GM19463 (cell line): ENCODE measurements around the gene SULF2.

Experiments used
- ATAC-seq: cut with Tn5 transposase; IDR thresholded peaks from one replicate; pipeline ENCODE4 v1.9.1; 2021; ENCODE audit warnings: mild to moderate bottlenecking, moderate library complexity; ENCODE audit not compliant: unreplicated experiment

The SULF2 gene

GRCh38 chr20:47740862-47741184 lies 44.5 kb downstream of the SULF2 start:
- ATAC-seq: no peak

DNA sequence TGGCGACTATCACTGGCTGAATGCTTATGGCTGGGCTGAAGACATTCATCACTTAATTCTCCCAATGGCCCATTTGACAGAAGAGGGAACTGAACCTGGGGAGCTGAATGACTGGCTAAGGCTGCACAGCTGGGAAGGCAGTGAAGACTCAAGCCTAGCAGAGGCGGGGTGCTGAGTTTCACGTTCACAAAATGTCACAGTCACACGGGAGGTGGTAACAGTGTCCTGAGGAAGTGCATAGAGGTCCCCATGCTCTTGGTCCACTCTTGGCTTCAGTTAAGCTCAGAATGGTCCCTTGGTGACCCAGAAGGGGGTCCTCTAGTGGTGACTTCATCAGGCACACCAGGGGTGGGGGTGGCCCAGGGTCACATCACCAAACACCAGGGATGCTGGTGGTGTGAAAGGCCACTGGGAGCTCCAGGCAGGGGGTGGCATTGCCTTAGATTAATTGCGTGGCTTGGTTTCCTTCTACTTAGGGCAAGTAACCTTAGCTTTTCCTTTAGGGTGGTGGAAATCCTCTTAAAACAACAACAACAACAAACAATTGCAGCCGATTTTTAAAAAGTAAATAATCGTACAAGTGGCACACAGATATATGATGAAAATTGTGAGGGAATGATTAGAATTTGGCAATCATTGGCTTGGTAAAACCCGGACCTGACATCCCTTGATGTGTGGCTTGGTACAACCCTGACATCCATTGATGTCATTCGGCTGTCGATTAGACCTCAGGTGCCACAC lies 45.0 kb downstream of the SULF2 start:
- ATAC-seq: no peak

DNA sequence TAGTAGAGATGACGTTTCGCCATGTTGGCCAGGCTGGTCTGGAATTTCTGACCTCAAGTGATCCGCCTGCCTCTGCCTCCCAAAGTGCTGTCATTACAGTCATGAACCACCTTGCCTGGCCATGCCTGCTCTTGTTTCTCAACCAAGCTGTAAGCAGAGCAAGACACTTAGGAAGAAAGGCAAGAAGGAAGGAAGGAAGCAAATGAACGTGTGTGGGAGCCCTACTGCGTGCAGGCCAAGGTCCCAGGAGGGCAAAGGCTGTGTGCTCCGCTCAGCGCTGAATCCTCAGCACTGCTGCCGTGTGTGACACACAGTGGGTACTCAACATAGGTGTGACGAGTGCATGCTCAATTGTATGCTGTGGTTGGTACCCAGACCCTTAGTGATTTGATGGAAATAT lies 47.4 kb downstream of the SULF2 start:
- ATAC-seq: no peak

DNA sequence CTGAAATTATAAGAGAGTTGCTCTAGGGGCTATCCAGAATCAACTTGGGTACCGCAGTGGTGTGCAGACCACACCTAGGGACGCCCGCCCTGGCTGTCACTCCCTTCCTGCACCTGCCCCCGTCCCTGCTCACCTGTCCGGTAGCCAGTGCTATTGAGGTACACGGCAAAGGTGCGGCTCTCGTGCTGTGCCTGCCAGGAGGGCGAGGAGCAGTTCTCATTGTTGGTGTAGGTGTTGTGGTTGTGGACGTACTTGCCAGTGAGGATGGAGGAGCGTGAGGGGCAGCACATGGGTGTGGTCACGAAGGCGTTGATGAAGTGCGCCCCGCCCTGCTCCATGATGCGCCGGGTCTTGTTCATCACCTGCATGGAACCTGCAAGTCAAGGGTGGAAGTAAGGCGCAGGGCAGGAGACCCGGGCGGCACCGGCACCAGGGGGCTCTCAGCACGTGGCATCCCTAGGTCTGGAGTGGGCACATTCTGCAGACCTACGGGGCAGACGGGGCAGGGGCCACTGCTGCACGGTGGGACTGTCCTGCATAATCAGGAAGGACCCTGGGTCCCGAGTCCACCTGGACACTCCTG lies 48.6 kb downstream of the SULF2 start:
- no peak for ATAC-seq

- ATAC-seq: no peak
Measured at GRCh38 chr20:47735412-47736400, 49.6 kb downstream of the SULF2 start.

- no peak for ATAC-seq
Measured at GRCh38 chr20:47734870-47735269, 50.4 kb downstream of the SULF2 start.

DNA sequence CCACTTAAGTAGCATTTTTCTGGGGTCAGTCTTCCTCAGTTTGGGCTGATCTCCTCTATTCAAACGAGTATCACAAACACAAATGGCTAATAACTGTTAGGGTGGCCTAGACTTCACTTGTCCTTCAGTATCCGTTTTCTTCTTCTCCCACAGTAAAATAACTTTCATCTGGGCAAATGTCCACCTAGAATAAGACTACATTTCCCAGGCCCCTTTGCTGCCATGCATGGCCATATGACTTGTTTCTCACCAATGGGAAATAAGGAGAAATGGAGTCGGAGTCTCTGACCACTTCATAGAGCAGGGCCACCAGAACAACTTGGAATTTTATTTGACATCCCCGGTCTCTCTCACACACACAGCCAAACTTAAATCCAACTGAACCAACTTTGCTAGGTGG lies 51.4 kb downstream of the SULF2 start:
- no peak for ATAC-seq

- ATAC-seq: no peak
Measured at GRCh38 chr20:47730744-47731143, 54.5 kb downstream of the SULF2 start.

- no peak for ATAC-seq
Measured at GRCh38 chr20:47729472-47729871, 55.8 kb downstream of the SULF2 start.

GRCh38 chr20:47727909-47728361 lies 57.3 kb downstream of the SULF2 start:
- ATAC-seq: no peak

GRCh38 chr20:47727170-47727880 lies 58.0 kb downstream of the SULF2 start:
- ATAC-seq: peak; percentile 61

DNA sequence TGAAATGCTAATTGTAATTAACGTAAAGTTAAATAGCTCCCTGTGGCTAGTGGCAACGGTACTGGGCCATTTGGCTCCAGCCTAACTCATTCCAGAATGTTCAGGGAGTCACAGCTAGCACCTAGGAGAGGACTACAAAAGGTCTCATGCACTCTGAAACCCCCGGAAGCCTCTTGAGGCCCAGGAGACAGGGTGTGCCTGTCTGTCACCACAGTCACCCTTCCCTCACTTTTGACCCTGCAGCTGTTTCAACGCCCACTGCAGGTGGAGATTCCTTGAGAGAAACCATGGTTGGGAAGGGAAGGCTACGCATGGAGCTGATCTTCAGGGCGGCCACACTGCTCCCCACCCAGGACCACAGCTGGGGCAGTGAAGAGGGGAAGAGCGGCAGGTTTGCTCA lies 58.6 kb downstream of the SULF2 start:
- no peak for ATAC-seq

DNA sequence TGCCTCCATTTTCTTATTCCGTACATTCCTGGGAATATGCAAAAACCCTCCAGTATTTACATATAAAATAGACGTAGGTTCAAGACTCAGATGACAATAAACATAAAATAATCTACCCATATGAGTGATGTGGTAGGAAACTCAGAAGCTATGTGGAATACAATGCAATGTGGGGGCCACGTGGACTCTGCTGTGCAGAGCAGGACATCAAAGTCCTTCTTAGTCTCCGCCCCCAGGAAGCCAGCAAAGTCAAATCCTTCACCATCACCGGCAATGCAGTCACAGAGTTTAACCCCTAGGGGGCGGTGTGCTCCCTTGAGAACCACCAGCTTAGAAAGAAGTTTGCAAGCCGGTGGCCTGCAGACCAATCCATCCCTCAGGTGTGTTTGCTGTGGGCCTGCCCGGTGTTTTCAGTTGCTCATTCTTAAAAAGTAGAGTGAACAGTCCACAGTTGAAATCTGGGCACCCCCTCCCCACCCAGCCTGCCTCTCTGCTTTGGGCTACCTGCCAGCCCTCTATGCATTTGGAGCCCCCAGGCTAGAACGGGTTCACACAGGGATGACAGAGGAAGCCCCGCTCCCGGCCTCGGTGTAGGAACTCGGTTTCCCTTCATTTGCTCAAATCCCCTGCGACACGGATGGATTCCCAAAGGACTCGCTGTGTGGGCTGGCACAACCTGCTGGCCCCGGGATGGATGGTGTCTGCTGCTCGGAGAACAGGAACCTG lies 59.9 kb downstream of the SULF2 start:
- no peak for ATAC-seq

DNA sequence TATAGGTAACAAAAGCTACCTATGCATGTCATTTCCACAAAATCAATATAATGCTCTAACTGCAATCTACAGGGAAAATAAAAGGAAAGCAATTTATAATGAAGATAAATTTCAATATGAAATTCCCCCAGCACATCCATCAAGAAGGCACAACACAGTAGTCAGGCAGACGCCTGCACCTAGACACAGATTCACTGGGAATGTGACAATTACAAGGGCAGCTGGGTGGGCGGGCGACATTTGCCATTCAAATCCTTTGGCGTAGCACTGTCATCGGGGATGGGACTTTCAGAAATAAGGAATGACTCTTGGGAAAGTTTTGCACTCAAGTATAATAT lies 60.4 kb downstream of the SULF2 start:
- ATAC-seq: no peak

DNA sequence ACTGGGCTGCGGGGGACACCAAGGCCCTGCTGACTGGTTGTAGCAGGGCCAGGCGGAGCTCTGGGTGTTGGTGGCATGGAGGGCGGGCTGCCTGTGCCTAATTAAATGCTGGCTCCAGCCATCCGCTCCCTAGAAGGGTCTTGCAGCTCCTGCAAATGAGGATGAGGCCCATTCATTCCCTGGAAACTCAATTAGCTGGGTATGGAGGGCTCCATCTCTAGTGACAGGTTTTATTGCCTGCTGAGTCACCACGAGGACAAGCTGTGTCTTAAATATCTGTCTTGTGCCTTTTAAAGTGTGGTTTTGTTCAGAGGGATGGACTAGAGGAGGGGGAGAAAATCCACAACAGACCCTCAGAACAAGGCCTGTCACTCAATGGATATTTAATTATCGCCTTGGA lies 60.9 kb downstream of the SULF2 start:
- ATAC-seq: no peak

- ATAC-seq: no peak
Measured at GRCh38 chr20:47723322-47723721, 62.0 kb downstream of the SULF2 start.

GRCh38 chr20:47720636-47721427 lies 64.4 kb downstream of the SULF2 start:
- ATAC-seq: no peak

DNA sequence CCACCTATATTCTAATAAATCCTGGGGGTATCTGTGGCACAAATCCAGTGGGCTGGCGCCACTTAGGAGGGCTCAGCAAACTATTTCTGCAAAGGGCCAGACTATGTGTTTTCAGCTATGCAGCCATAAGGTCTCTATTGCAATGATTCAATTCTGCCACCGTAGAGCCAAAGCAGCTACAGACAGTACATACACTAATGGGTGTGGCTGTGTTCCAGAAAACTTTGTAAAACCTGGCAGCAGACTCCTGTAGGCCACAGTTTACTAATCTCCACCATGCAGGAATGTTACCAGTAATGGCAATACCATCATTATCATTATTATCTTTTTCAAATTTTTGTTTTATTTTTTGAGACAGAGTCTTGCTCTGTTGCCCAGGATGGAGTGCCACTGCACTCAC lies 65.7 kb downstream of the SULF2 start:
- no peak for ATAC-seq

- no peak for ATAC-seq
Measured at GRCh38 chr20:47719211-47719610, 66.1 kb downstream of the SULF2 start.

GRCh38 chr20:47718398-47718797 lies 66.9 kb downstream of the SULF2 start:
- ATAC-seq: no peak
